Prostate gland (tissue), 2 donors: ENCODE measurements around the gene CA7.

Experiments
- POLR2AphosphoS5 ChIP-seq: sonication (generic); formaldehyde crosslinking; IDR thresholded peaks from one replicate; pipeline ENCODE4 v1.6.1; 2017; ENCODE audit warnings: antibody characterized with exemption
- TF ChIP-seq, protein P1 (sequence below), 4 experiments: fragments of 200-600 bp in 2 of 4; fragments of 450-650 bp in 2 of 4; sonication (generic) in 2 of 4; IDR thresholded peaks; 1 replicate in 3 of 4; 2 replicates in 1 of 4; pipeline ENCODE4 v1.5.1; 2016 to 2019; ENCODE audit warnings: antibody characterized with exemption in 4 of 4, mild to moderate bottlenecking in 2 of 4, moderate library complexity in 2 of 4

DNA sequence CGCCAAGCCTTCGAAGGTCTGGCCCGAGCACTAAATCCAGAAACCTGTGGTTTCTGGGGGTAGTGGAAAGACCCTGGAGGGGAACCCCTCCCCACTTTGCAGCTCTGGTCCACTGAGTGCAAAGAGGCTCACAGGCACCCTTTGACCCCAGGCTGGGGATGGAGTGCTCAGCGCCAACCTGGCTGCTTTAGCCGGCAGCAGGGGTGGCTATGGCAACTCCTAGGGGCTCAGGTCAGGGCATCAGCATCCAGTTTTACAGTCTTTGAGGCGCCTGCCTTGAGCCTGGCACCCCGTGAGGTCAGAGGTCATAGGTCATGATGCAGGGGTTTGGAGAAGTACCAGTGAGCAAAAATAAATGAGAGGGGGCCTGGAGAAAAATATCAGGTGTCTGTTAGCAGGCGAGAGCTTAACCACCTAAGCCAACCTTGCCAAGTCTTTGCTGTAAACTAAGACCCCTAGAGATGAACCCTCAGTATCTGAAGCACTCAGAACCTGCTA, 17.9 kb downstream of the CA7 start:
- TF ChIP-seq, protein P1, sequence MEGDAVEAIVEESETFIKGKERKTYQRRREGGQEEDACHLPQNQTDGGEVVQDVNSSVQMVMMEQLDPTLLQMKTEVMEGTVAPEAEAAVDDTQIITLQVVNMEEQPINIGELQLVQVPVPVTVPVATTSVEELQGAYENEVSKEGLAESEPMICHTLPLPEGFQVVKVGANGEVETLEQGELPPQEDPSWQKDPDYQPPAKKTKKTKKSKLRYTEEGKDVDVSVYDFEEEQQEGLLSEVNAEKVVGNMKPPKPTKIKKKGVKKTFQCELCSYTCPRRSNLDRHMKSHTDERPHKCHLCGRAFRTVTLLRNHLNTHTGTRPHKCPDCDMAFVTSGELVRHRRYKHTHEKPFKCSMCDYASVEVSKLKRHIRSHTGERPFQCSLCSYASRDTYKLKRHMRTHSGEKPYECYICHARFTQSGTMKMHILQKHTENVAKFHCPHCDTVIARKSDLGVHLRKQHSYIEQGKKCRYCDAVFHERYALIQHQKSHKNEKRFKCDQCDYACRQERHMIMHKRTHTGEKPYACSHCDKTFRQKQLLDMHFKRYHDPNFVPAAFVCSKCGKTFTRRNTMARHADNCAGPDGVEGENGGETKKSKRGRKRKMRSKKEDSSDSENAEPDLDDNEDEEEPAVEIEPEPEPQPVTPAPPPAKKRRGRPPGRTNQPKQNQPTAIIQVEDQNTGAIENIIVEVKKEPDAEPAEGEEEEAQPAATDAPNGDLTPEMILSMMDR (IDR thresholded peaks at IDR 0.05) = no peak
- TF ChIP-seq POLR2AphosphoS5 = no peak
